ENCODE results near the gene HNRNPA2B1.
"Not testable (repeated sequence)": the region's sequence is repeated elsewhere in the genome, so short reads cannot be mapped to it uniquely, and the experiment has no call there.

Gene HNRNPA2B1

GRCh38 chr7:26169271-26169670 lies 31.3 kb downstream of the HNRNPA2B1 start:
- Mint-ChIP-seq H3K9me3 (no peaks in the 10 kb centered on the region), H3K4me3 (no peak overlapping the region), H3K36me3 (ENCODE audit: low read depth) (peaks cover 54% of the 10 kb centered on the region), H3K4me1 (ENCODE audit: low read depth) (peaks cover 43% of the 10 kb centered on the region), H3K27ac (no peak overlapping the region), H3K27me3 (no peaks in the 10 kb centered on the region)
- DNase-seq = no peak

GRCh38 chr7:26168458-26169023 lies 32.0 kb downstream of the HNRNPA2B1 start:
- Mint-ChIP-seq H3K27ac (no peak overlapping the region), H3K4me3 (no peak overlapping the region), H3K4me1 (ENCODE audit: low read depth) (peaks cover 44% of the 10 kb centered on the region), H3K27me3 (no peaks in the 10 kb centered on the region), H3K36me3 (ENCODE audit: low read depth) (peaks cover 51% of the 10 kb centered on the region), H3K9me3 (no peaks in the 10 kb centered on the region)
- DNase-seq = no peak

GRCh38 chr7:26167303-26167934 lies 33.1 kb downstream of the HNRNPA2B1 start:
- Mint-ChIP-seq H3K9me3 (no peaks in the 10 kb centered on the region), H3K27me3 (no peaks in the 10 kb centered on the region), H3K4me1 (ENCODE audit: low read depth) (peaks cover 51% of the 10 kb centered on the region), H3K36me3 (ENCODE audit: low read depth) (peaks cover 49% of the 10 kb centered on the region), H3K4me3 (peak overlapping the region; percentile 33), H3K27ac (peak overlapping the region; percentile 93)
- DNase-seq = no peak

- DNase-seq = no peak
- peak overlapping the region; percentile 93 for H3K27ac Mint-ChIP-seq
- H3K36me3 Mint-ChIP-seq (ENCODE audit: low read depth) = peaks cover 51% of the 10 kb centered on the region
- peak overlapping the region; percentile 33 for H3K4me3 Mint-ChIP-seq
- no peaks in the 10 kb centered on the region for H3K9me3 Mint-ChIP-seq
- peaks cover 55% of the 10 kb centered on the region for H3K4me1 Mint-ChIP-seq (ENCODE audit: low read depth)
- H3K27me3 Mint-ChIP-seq = no peaks in the 10 kb centered on the region
Measured at GRCh38 chr7:26166684-26167266, 33.8 kb downstream of the HNRNPA2B1 start.

GRCh38 chr7:26165950-26166683 lies 34.4 kb downstream of the HNRNPA2B1 start:
- Mint-ChIP-seq H3K27ac (peak overlapping the region; percentile 93), H3K27me3 (no peaks in the 10 kb centered on the region), H3K4me1 (ENCODE audit: low read depth) (peaks cover 55% of the 10 kb centered on the region), H3K36me3 (ENCODE audit: low read depth) (peaks cover 47% of the 10 kb centered on the region), H3K4me3 (no peak overlapping the region), H3K9me3 (no peaks in the 10 kb centered on the region)
- no peak for DNase-seq

GRCh38 chr7:26163804-26164203 lies 36.7 kb downstream of the HNRNPA2B1 start:
- Mint-ChIP-seq H3K36me3 (ENCODE audit: low read depth) (peaks cover 44% of the 10 kb centered on the region), H3K4me1 (ENCODE audit: low read depth) (peaks cover 69% of the 10 kb centered on the region)
- H3K27ac Mint-ChIP-seq, DNase-seq, H3K27me3 Mint-ChIP-seq, H3K9me3 Mint-ChIP-seq, H3K4me3 Mint-ChIP-seq: not testable (repeated sequence)

- peaks cover 48% of the 10 kb centered on the region for H3K36me3 Mint-ChIP-seq (ENCODE audit: low read depth)
- peaks cover 76% of the 10 kb centered on the region for H3K4me1 Mint-ChIP-seq (ENCODE audit: low read depth)
- peaks cover 3% of the 10 kb centered on the region for H3K9me3 Mint-ChIP-seq
- H3K27ac Mint-ChIP-seq = peak overlapping the region; percentile 11
- H3K27me3 Mint-ChIP-seq = no peaks in the 10 kb centered on the region
- no peak overlapping the region for H3K4me3 Mint-ChIP-seq
- no peak for DNase-seq
Measured at GRCh38 chr7:26162431-26162830, 38.1 kb downstream of the HNRNPA2B1 start.

- peak overlapping the region; percentile 37 for H3K27ac Mint-ChIP-seq
Measured at GRCh38 chr7:26160896-26161295, 39.6 kb downstream of the HNRNPA2B1 start.

GRCh38 chr7:26159243-26159642 lies 41.3 kb downstream of the HNRNPA2B1 start:
- H3K36me3 Mint-ChIP-seq (ENCODE audit: low read depth) = peaks cover 66% of the 10 kb centered on the region
- H3K27ac Mint-ChIP-seq = peak overlapping the region; percentile 97
- no peaks in the 10 kb centered on the region for H3K27me3 Mint-ChIP-seq
- H3K4me1 Mint-ChIP-seq (ENCODE audit: low read depth) = peaks cover 83% of the 10 kb centered on the region
- DNase-seq = no peak
- H3K4me3 Mint-ChIP-seq = no peak overlapping the region
- peaks cover 3% of the 10 kb centered on the region for H3K9me3 Mint-ChIP-seq

More at GRCh38 chr7:26160896-26161295, 39.6 kb downstream of the HNRNPA2B1 start:
- H3K4me1 Mint-ChIP-seq (ENCODE audit: low read depth) = peaks cover 76% of the 10 kb centered on the region
- DNase-seq = no peak
- H3K27me3 Mint-ChIP-seq = no peaks in the 10 kb centered on the region
- H3K36me3 Mint-ChIP-seq (ENCODE audit: low read depth) = peaks cover 56% of the 10 kb centered on the region
- H3K4me3 Mint-ChIP-seq = no peak overlapping the region
- peaks cover 3% of the 10 kb centered on the region for H3K9me3 Mint-ChIP-seq

- Mint-ChIP-seq H3K36me3 (ENCODE audit: low read depth) (peaks cover 70% of the 10 kb centered on the region), H3K27me3 (no peaks in the 10 kb centered on the region), H3K9me3 (peaks cover 3% of the 10 kb centered on the region), H3K4me1 (ENCODE audit: low read depth) (peaks cover 85% of the 10 kb centered on the region), H3K27ac (peak overlapping the region; percentile 97), H3K4me3 (peak overlapping the region; percentile 89)
- DNase-seq = no peak
Measured at GRCh38 chr7:26157520-26158105, 42.9 kb downstream of the HNRNPA2B1 start.

- Mint-ChIP-seq H3K9me3 (peaks cover 3% of the 10 kb centered on the region), H3K4me1 (ENCODE audit: low read depth) (peaks cover 79% of the 10 kb centered on the region), H3K27me3 (no peaks in the 10 kb centered on the region), H3K36me3 (ENCODE audit: low read depth) (peaks cover 62% of the 10 kb centered on the region), H3K4me3 (peak overlapping the region; percentile 89), H3K27ac (peak overlapping the region; percentile 97)
- peak; percentile 56 for DNase-seq
Measured at GRCh38 chr7:26156451-26157420, 43.8 kb downstream of the HNRNPA2B1 start.

- Mint-ChIP-seq H3K36me3 (ENCODE audit: low read depth) (peaks cover 55% of the 10 kb centered on the region), H3K27ac (peak overlapping the region; percentile 97), H3K4me1 (ENCODE audit: low read depth) (peaks cover 84% of the 10 kb centered on the region), H3K9me3 (peaks cover 3% of the 10 kb centered on the region), H3K27me3 (no peaks in the 10 kb centered on the region), H3K4me3 (peak overlapping the region; percentile 89)
- no peak for DNase-seq
Measured at GRCh38 chr7:26155531-26156375, 44.8 kb downstream of the HNRNPA2B1 start.
